IMR-90 (cell line): ENCODE results near the gene CCDC18. TPM values are rescaled to one million over a fixed set of nuclear protein-coding genes. Genes with fewer than 3 reads are reported as not detected.

Experiments used
- ATAC-seq: fragments of 200-7000 bp; cut with Tn5 transposase; 2 replicates; pipeline ENCODE4 v1.9.1; 2020; ENCODE audit warnings: low read depth, mild to moderate bottlenecking, moderate library complexity
- BruUV-seq: library from RNA; stranded (reverse); fragments of 400-500 nt; replicated peaks from 2 replicates; lab custom pipeline; 2021; lab: Mats Ljungman, UMichigan
- CTCF ChIA-PET: fragments of 300-600 bp; formaldehyde crosslinking; extraction: SDS; loops from one replicate; lab custom pipeline; 2021; ENCODE audit warnings: antibody characterized with exemption; lab: Yijun Ruan, JAX
- POLR2A ChIA-PET: fragments of 300-600 bp; sonication (Branson Sonifier 250); formaldehyde crosslinking; loops from one replicate; lab custom pipeline; 2022; ENCODE audit warnings: antibody characterized with exemption; ENCODE audit not compliant: unreplicated experiment; lab: Charles Lee
- DNase-seq: peaks from one replicate; pipeline ENCODE4 v3.0.0; 2013
- H2AFZ ChIP-seq: replicated peaks from 2 replicates; pipeline ENCODE3; 2013; ENCODE audit warnings: low read length, mild to moderate bottlenecking; ENCODE audit not compliant: poor library complexity
- H2AK5ac ChIP-seq: 2 replicates; pipeline ENCODE4 v1.6.1; 2013; ENCODE audit warnings: low read depth, low read length, inconsistent platforms
- H2AK9ac ChIP-seq: replicated peaks from 2 replicates; pipeline ENCODE3; 2013; ENCODE audit warnings: mild to moderate bottlenecking, low read depth, low read length, moderate library complexity; ENCODE audit not compliant: poor library complexity
- H2BK120ac ChIP-seq: 2 replicates; pipeline ENCODE4 v1.6.1; 2013; ENCODE audit warnings: low read depth, low read length, inconsistent platforms
- H2BK15ac ChIP-seq: 3 replicates; pipeline ENCODE4 v1.6.1; 2013; ENCODE audit warnings: low read depth, low read length, inconsistent platforms
- H2BK20ac ChIP-seq: 2 replicates; pipeline ENCODE4 v1.6.1; 2013; ENCODE audit warnings: low read depth, mild to moderate bottlenecking, inconsistent platforms, low read length, moderate library complexity
- H2BK5ac ChIP-seq: 2 replicates; pipeline ENCODE4 v1.6.1; 2013; ENCODE audit warnings: mild to moderate bottlenecking, low read depth, low read length, inconsistent platforms; ENCODE audit not compliant: poor library complexity, severe bottlenecking
- H3K14ac ChIP-seq: replicated peaks from 2 replicates; pipeline ENCODE4 v1.6.1; 2013; ENCODE audit warnings: low read depth, low read length, inconsistent platforms
- H3K18ac ChIP-seq: 2 replicates; pipeline ENCODE4 v1.6.1; 2013; ENCODE audit warnings: low read depth, low read length, control low read depth
- H3K23ac ChIP-seq: 2 replicates; pipeline ENCODE4 v1.6.1; 2013; ENCODE audit warnings: low read depth, low read length, inconsistent platforms
- H3K27ac ChIP-seq: 2 replicates; pipeline ENCODE4 v1.5.1; 2013; ENCODE audit warnings: mild to moderate bottlenecking, control low read depth, low read length; ENCODE audit not compliant: insufficient read depth
- H3K27me3 ChIP-seq: 2 replicates; pipeline ENCODE4 v1.6.1; 2013; ENCODE audit warnings: low read length; ENCODE audit not compliant: control insufficient read depth, insufficient read depth
- H3K36me3 ChIP-seq: 2 replicates; pipeline ENCODE4 v1.6.1; 2013; ENCODE audit warnings: low read length, mixed read lengths; ENCODE audit not compliant: control insufficient read depth, insufficient read depth
- H3K4ac ChIP-seq: 2 replicates; pipeline ENCODE4 v1.6.1; 2013; ENCODE audit warnings: low read depth, low read length, inconsistent platforms
- H3K4me1 ChIP-seq: 2 replicates; pipeline ENCODE4 v1.6.1; 2013; ENCODE audit warnings: low read length, mixed read lengths; ENCODE audit not compliant: control insufficient read depth, insufficient read depth
- H3K4me2 ChIP-seq: 2 replicates; pipeline ENCODE4 v1.6.1; 2013; ENCODE audit warnings: low read depth, mild to moderate bottlenecking, control low read depth, low read length, moderate library complexity
- H3K4me3 ChIP-seq: 2 replicates; pipeline ENCODE4 v1.5.1; 2013; ENCODE audit warnings: low read depth, mild to moderate bottlenecking, control low read depth, low read length, moderate library complexity; ENCODE audit not compliant: insufficient read depth
- H3K56ac ChIP-seq: 2 replicates; pipeline ENCODE4 v1.6.1; 2013; ENCODE audit warnings: low read length, inconsistent platforms; ENCODE audit not compliant: insufficient read depth; ENCODE audit errors: extremely low read depth
- H3K79me1 ChIP-seq, 2 experiments: 2 replicates each; pipeline ENCODE4 v1.6.1; 2013; ENCODE audit warnings: low read length in 2 of 2, inconsistent platforms in 1 of 2, low read depth in 1 of 2
- H3K9ac ChIP-seq: 2 replicates; pipeline ENCODE4 v1.6.1; 2013; ENCODE audit warnings: low read depth, low read length, control low read depth
- H3K9me1 ChIP-seq: 2 replicates; pipeline ENCODE4 v1.6.1; 2013; ENCODE audit warnings: low read length, inconsistent platforms; ENCODE audit not compliant: insufficient read depth
- H3K9me3 ChIP-seq: 2 replicates; pipeline ENCODE4 v1.6.1; 2013; ENCODE audit warnings: low read length; ENCODE audit not compliant: control insufficient read depth, insufficient read depth
- H4K20me1 ChIP-seq: 2 replicates; pipeline ENCODE4 v1.6.1; 2013; ENCODE audit warnings: low read length, inconsistent platforms; ENCODE audit not compliant: insufficient read depth
- H4K5ac ChIP-seq: 2 replicates; pipeline ENCODE4 v1.6.1; 2013; ENCODE audit warnings: mild to moderate bottlenecking, low read depth, low read length, control low read depth
- H4K8ac ChIP-seq, 2 experiments: 2 replicates each; pipeline ENCODE4 v1.6.1; 2013; ENCODE audit warnings: low read depth in 2 of 2, low read length in 2 of 2, control low read depth in 1 of 2, inconsistent platforms in 1 of 2
- H4K91ac ChIP-seq: 2 replicates; pipeline ENCODE4 v1.6.1; 2013; ENCODE audit warnings: low read depth, low read length, inconsistent platforms; ENCODE audit not compliant: insufficient read depth
- NFE2L2 ChIP-seq: fragments of 150-350 bp; IDR thresholded peaks from 2 replicates; pipeline ENCODE4 v1.6.1; 2016; ENCODE audit warnings: low read depth, mild to moderate bottlenecking, low read length
- RAD21 ChIP-seq: IDR thresholded peaks from 2 replicates; pipeline ENCODE4 v1.6.1; 2012; ENCODE audit warnings: low read length, improper control_type of control experiment
- RFX5 ChIP-seq: IDR thresholded peaks from 2 replicates; pipeline ENCODE4 v1.8.0; 2012; ENCODE audit warnings: low read depth, mild to moderate bottlenecking, low read length, moderate library complexity
- dilution Hi-C: fragments of 300-500 bp; cut with HindIII; formaldehyde crosslinking; loops from one replicate; pipeline ENCODE4 v1.14.3; 2018; ENCODE audit warnings: low sequenced_read_pairs; ENCODE audit not compliant: unreplicated experiment
- in situ Hi-C: fragments of 300-500 bp; cut with MboI; formaldehyde crosslinking; loops from 3 replicates; pipeline ENCODE4 v1.14.3; 2019; ENCODE audit warnings: low sequenced_read_pairs, inconsistent platforms, mixed read lengths
- intact Hi-C: fragments of 100-400 bp; cut with micrococcal nuclease; formaldehyde crosslinking; loops from 2 replicates; pipeline ENCODE4 v1.10.0; 2022
- polyA plus RNA-seq, 3 experiments: library from polyadenylated mRNA; depleted of rRNA; stranded (reverse); fragments of >200 nt; gene quantifications; 2 replicates each; pipeline ENCODE4 v1.2.3, GENCODE V29; 2012; ENCODE audit warnings: low replicate concordance in 1 of 3
- total RNA-seq: library from RNA; depleted of rRNA; stranded (reverse); fragments of >200 nt; gene quantifications from 2 replicates; pipeline ENCODE4 v1.2.3, GENCODE V29; 2012

Gene CCDC18
- total and polyA plus RNA-seq, 2 of the 4 experiments (the other 2 are of a cell fraction), result 5.5 to 7.3 TPM

DNA sequence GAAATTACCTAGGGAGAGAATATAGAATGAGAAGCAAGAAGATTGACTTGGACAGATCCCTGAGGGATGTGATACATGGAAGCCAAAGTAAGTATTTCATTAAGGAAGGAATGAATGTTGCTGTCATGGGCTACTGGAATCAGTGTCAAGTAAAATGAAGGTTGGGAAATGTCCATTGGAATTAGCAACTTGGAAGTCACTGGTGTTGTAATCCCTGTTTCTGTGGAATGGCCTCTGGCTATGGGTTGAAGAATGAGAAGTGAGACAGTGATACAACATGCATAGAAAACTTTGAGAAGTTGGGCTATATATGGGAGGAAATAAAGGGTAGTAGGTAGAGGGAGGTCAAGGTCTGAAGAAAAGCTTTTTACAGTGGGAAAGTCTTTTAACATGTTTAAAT lies 54.7 kb downstream of the CCDC18 start:
- no peak overlapping the region for H2BK120ac ChIP-seq
- no peak for DNase-seq

More for the DNA sequence above, 54.7 kb downstream of the CCDC18 start:
- Histone ChIP-seq H3K4me1 (no peaks in the 10 kb centered on the region), H4K20me1 (no peaks in the 10 kb centered on the region), H3K4me3 (no peak overlapping the region), H3K9me1 (0 out of 2 replicates have a peak, but pooled peaks cover 3% of the 10 kb centered on the region), H2AK9ac (no peak overlapping the region), H2BK5ac (no peak overlapping the region), H3K14ac (no peak overlapping the region), H3K79me1 (no peaks in the 10 kb centered on the region), H3K4me2 (no peak overlapping the region), H3K9ac (no peak overlapping the region), H3K27ac (no peak overlapping the region), H2BK20ac (no peak overlapping the region), H3K4ac (no peak overlapping the region), H4K91ac (no peak overlapping the region), H4K8ac (no peak overlapping the region), H2AK5ac (no peak overlapping the region), H3K27me3 (no peaks in the 10 kb centered on the region), H3K9me3 (no peaks in the 10 kb centered on the region), H2BK15ac (no peak overlapping the region), H3K56ac (no peak overlapping the region), H4K5ac (no peak overlapping the region), H2AFZ (no peak overlapping the region), H3K23ac (no peak overlapping the region), H3K18ac (no peak overlapping the region), H3K36me3 (no peaks in the 10 kb centered on the region)
- BruUV-seq, result no TSS peak
- in situ Hi-C loops, result no loop called here
- intact Hi-C loops, result no loop called here
- CTCF ChIA-PET, result no interaction called here
- TF ChIP-seq RFX5 (no peak), NFE2L2 (no peak), RAD21 (no peak)
- POLR2A ChIA-PET, result no interaction called here
- dilution Hi-C loops, result no loop called here
- ATAC-seq, result no peak
